ENCODE measurements around the gene HIBCH.
"Not testable (repeated sequence)": the region's sequence is repeated elsewhere in the genome, so short reads cannot be mapped to it uniquely, and the experiment has no call there.

Gene HIBCH

GRCh38 chr2:190183539-190183938 is 136.1 kb downstream of the HIBCH start:
- DNase-seq = no peak

GRCh38 chr2:190182071-190182524 is 137.5 kb downstream of the HIBCH start:
- no peak for DNase-seq

GRCh38 chr2:190181123-190181669 is 138.4 kb downstream of the HIBCH start:
- no peak for DNase-seq

GRCh38 chr2:190180313-190181122 is 139.1 kb downstream of the HIBCH start:
- no peak for DNase-seq

GRCh38 chr2:190179754-190180312 is 139.8 kb downstream of the HIBCH start:
- no peak for DNase-seq

GRCh38 chr2:190178066-190178722 is 141.4 kb downstream of the HIBCH start:
- DNase-seq = no peak

GRCh38 chr2:190177249-190178040 is 142.2 kb downstream of the HIBCH start:
- DNase-seq = no peak

- no peak for DNase-seq
Measured at GRCh38 chr2:190173392-190173791, 146.2 kb downstream of the HIBCH start.

GRCh38 chr2:190170673-190171072 is 149.0 kb downstream of the HIBCH start:
- DNase-seq = peak; percentile 35

- DNase-seq = peak; percentile 14
Measured at GRCh38 chr2:190169221-190170072, 150.2 kb downstream of the HIBCH start.

GRCh38 chr2:190167702-190168101 is 151.9 kb downstream of the HIBCH start:
- DNase-seq = no peak

GRCh38 chr2:190165491-190165890 is 154.1 kb downstream of the HIBCH start:
- no peak for DNase-seq

GRCh38 chr2:190162851-190163250 is 156.8 kb downstream of the HIBCH start:
- DNase-seq = no peak

GRCh38 chr2:190159453-190159852 is 160.2 kb downstream of the HIBCH start:
- DNase-seq = no peak

- DNase-seq = no peak
Measured at GRCh38 chr2:190158798-190159434, 160.7 kb downstream of the HIBCH start.

- not testable (repeated sequence) for DNase-seq
Measured at GRCh38 chr2:190157613-190158528, 161.8 kb downstream of the HIBCH start.

GRCh38 chr2:190156530-190157212 is 163.0 kb downstream of the HIBCH start:
- no peak for DNase-seq

All from NCI-H226 (cell line).